B cell (primary cell): Measurements from ENCODE around the gene TFDP1. TPM values are rescaled to one million over a fixed set of nuclear protein-coding genes. Genes with fewer than 3 reads are reported as not detected.

Source experiments
- ATAC-seq: fragments of 200-7000 bp; cut with Tn5 transposase; one replicate; pipeline ENCODE4 v1.10.0; 2021; ENCODE audit warnings: low read depth, mild to moderate bottlenecking, moderate number of reproducible peaks, moderate library complexity
- CTCF ChIA-PET: fragments of 350-600 bp; sonication (Branson Sonifier 250); formaldehyde crosslinking; loops from one replicate; lab custom pipeline; 2021; ENCODE audit warnings: antibody characterized with exemption, inconsistent platforms; lab: Charles Lee
- POLR2A ChIA-PET: fragments of 350-600 bp; sonication (Branson Sonifier 250); formaldehyde crosslinking; loops from one replicate; lab custom pipeline; 2021; ENCODE audit warnings: antibody characterized with exemption; lab: Charles Lee
- DNase-seq: peaks from one replicate; pipeline ENCODE4 v3.0.0; 2013
- H2AFZ ChIP-seq: 2 replicates; pipeline ENCODE4 v1.6.1; 2012; ENCODE audit warnings: mild to moderate bottlenecking, low read depth, low read length; ENCODE audit not compliant: insufficient read depth, poor library complexity, severe bottlenecking
- H3K27ac ChIP-seq, 2 donors: 1 replicate in 1 of 2; 2 replicates in 1 of 2; pipeline ENCODE4 v1.5.1; 2012 to 2013; ENCODE audit warnings: low read length in 2 of 2, mild to moderate bottlenecking in 2 of 2, moderate library complexity in 1 of 2
- H3K27me3 ChIP-seq, 4 experiments: fragments of 200-600 bp in 1 of 4; sonication (generic) in 1 of 4; replicated peaks in 1 of 4; 1 replicate in 2 of 4; 2 replicates in 2 of 4; pipeline versions ENCODE4 v1.6.1 to v1.7.0; 2013 to 2016; ENCODE audit warnings: low read length in 3 of 4, mild to moderate bottlenecking in 2 of 4, mixed read lengths in 1 of 4, moderate library complexity in 1 of 4; ENCODE audit not compliant: insufficient read depth in 4 of 4, control insufficient read depth in 3 of 4; ENCODE audit errors: control extremely low read depth in 1 of 4
- H3K36me3 ChIP-seq, 2 experiments: replicated peaks in 1 of 2; 1 replicate in 1 of 2; 2 replicates in 1 of 2; pipeline versions ENCODE4 v1.6.1 to v1.7.1; 2013; ENCODE audit warnings: low read length in 1 of 2; ENCODE audit not compliant: insufficient read depth in 2 of 2, control insufficient read depth in 1 of 2; ENCODE audit errors: control extremely low read depth in 1 of 2, extremely low read depth in 1 of 2
- H3K4me1 ChIP-seq, 2 donors: fragments of 200-600 bp in 1 of 2; sonication (generic) in 1 of 2; 1 replicate in 1 of 2; 2 replicates in 1 of 2; pipeline versions ENCODE4 v1.5.1 to v1.6.1; 2013 to 2017; ENCODE audit warnings: low read length in 2 of 2; ENCODE audit not compliant: control insufficient read depth in 2 of 2, insufficient read depth in 2 of 2
- H3K4me2 ChIP-seq: replicated peaks from 2 replicates; pipeline ENCODE3; 2012; ENCODE audit warnings: mild to moderate bottlenecking, low read depth, low read length; ENCODE audit not compliant: poor library complexity, severe bottlenecking
- H3K4me3 ChIP-seq, 5 experiments: fragments of 200-600 bp in 1 of 5; sonication (generic) in 1 of 5; 1 replicate in 3 of 5; 2 replicates in 2 of 5; pipeline versions ENCODE4 v1.5.1 to v1.7.0; 2011 to 2016; ENCODE audit warnings: low read length in 4 of 5, mild to moderate bottlenecking in 4 of 5, low read depth in 2 of 5, control low read depth in 1 of 5, moderate library complexity in 1 of 5; ENCODE audit not compliant: insufficient read depth in 1 of 5; ENCODE audit errors: control extremely low read depth in 1 of 5, extremely low read depth in 1 of 5
- H3K79me2 ChIP-seq: fragments of 200-600 bp; sonication (generic); one replicate; pipeline ENCODE4 v1.6.0; 2016; ENCODE audit warnings: low read length; ENCODE audit not compliant: control insufficient read depth, insufficient read depth
- H3K9ac ChIP-seq: fragments of 200-600 bp; sonication (generic); 2 replicates; pipeline ENCODE4 v1.6.1; 2017; ENCODE audit warnings: mild to moderate bottlenecking, low read length, moderate library complexity
- H3K9me3 ChIP-seq, 3 donors: one replicate each; pipeline versions ENCODE4 v1.6.1 to v1.7.1; 2013; ENCODE audit warnings: low read length in 2 of 3; ENCODE audit not compliant: control insufficient read depth in 2 of 3, insufficient read depth in 1 of 3; ENCODE audit errors: control extremely low read depth in 1 of 3
- H4K20me1 ChIP-seq: 2 replicates; pipeline ENCODE4 v1.6.0; 2012; ENCODE audit warnings: mild to moderate bottlenecking, low read length; ENCODE audit not compliant: insufficient read depth, control insufficient read depth, poor library complexity, severe bottlenecking
- H3K27ac Mint-ChIP-seq: one replicate; pipeline ENCODE4 v1.8.0; 2021; ENCODE audit warnings: mixed read lengths
- H3K27me3 Mint-ChIP-seq: one replicate; pipeline ENCODE4 v1.8.0; 2021; ENCODE audit warnings: mixed read lengths
- H3K4me1 Mint-ChIP-seq: one replicate; pipeline ENCODE4 v1.8.0; 2021; ENCODE audit warnings: mixed read lengths
- H3K4me3 Mint-ChIP-seq: one replicate; pipeline ENCODE4 v1.8.0; 2021; ENCODE audit warnings: mixed read lengths
- H3K9me3 Mint-ChIP-seq: one replicate; pipeline ENCODE4 v1.8.0; 2022; ENCODE audit warnings: mixed read lengths; ENCODE audit not compliant: insufficient read depth
- EZH2 ChIP-seq: IDR thresholded peaks from 2 replicates; pipeline ENCODE4 v1.6.1; 2012; ENCODE audit warnings: borderline replicate concordance, low read depth, mild to moderate bottlenecking, moderate library complexity, low read length; ENCODE audit not compliant: insufficient read depth, poor library complexity, severe bottlenecking
- WGBS: methylation state at CpG from one replicate; pipeline ENCODE4 v1.1.5; 2013; ENCODE audit warnings: missing lambda C conversion rate; ENCODE audit not compliant: insufficient coverage; 5-methylcytosine and 5-hydroxymethylcytosine counted together
- intact Hi-C: fragments of 100-400 bp; cut with micrococcal nuclease; formaldehyde crosslinking; loops from one replicate; pipeline ENCODE4 v1.10.0; 2022
- polyA plus RNA-seq: library from polyadenylated mRNA; depleted of rRNA; stranded (reverse); fragments of >200 nt; gene quantifications from 2 replicates; pipeline ENCODE4 v1.2.3, GENCODE V29; 2012
- total RNA-seq, 2 donors: library from RNA; stranded (reverse); fragments of 120-200 nt in 1 of 2; gene quantifications; 1 replicate in 1 of 2; 2 replicates in 1 of 2; pipeline versions ENCODE4 v1.2.3 to v1.2.4, GENCODE V29; 2013 to 2022
- TF ChIP-seq, protein P1 (sequence below): fragments of 200-600 bp; IDR thresholded peaks from one replicate; pipeline ENCODE4 v1.8.0; 2022; ENCODE audit warnings: antibody characterized with exemption, mild to moderate bottlenecking

TFDP1 gene
- total and polyA plus RNA-seq, 2 donors (not counting 1 experiment from before 2014, with no cell fraction given): 19.1 to 31.1 TPM

DNA sequence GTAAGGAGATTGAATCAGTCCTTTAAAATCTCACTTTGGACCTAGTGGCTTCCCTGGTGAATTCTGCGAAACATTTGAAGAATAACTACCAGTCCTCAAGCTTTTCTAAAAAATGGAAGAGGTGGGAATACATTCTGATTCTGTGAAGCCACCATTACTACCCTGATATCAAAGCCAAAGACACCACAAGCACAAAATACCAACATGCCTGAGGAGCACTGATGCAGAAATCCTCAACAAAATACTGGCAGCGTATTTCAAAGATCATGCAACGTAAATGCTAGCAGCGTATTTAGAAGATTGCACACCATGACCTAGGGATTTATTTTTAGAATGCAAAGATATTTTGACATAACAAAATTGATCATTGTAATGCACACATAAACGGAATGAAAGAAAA lies 59.0 kb downstream of the TFDP1 start:
- H2AFZ ChIP-seq: peak overlapping the region; percentile 54
- no CpG with 5 or more reads among the region's 5 CpGs for WGBS
- intact Hi-C loops: no loop called here
- no peak for TF ChIP-seq EZH2
- TF ChIP-seq, protein P1, sequence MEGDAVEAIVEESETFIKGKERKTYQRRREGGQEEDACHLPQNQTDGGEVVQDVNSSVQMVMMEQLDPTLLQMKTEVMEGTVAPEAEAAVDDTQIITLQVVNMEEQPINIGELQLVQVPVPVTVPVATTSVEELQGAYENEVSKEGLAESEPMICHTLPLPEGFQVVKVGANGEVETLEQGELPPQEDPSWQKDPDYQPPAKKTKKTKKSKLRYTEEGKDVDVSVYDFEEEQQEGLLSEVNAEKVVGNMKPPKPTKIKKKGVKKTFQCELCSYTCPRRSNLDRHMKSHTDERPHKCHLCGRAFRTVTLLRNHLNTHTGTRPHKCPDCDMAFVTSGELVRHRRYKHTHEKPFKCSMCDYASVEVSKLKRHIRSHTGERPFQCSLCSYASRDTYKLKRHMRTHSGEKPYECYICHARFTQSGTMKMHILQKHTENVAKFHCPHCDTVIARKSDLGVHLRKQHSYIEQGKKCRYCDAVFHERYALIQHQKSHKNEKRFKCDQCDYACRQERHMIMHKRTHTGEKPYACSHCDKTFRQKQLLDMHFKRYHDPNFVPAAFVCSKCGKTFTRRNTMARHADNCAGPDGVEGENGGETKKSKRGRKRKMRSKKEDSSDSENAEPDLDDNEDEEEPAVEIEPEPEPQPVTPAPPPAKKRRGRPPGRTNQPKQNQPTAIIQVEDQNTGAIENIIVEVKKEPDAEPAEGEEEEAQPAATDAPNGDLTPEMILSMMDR: no peak
- no peaks in the 10 kb centered on the region for H3K79me2 ChIP-seq
- DNase-seq (peak; percentile 28), ATAC-seq (peak; percentile 47)
- peak overlapping the region; percentile 19 for H3K9ac ChIP-seq
- Mint-ChIP-seq H3K4me3 (peak overlapping the region; percentile 67), H3K27me3 (no peaks in the 10 kb centered on the region), H3K9me3 (no peaks in the 10 kb centered on the region), H3K4me1 (peaks cover 33% of the 10 kb centered on the region), H3K27ac (peak overlapping the region; percentile 22)
- H3K27ac ChIP-seq: peak overlapping the region in 1 of 2 donors; percentile 54
- no peaks in the 10 kb centered on the region for H4K20me1 ChIP-seq
- POLR2A ChIA-PET: no interaction called here
- H3K4me3 ChIP-seq: peak overlapping the region in 1 of 5 experiments; percentile 29
- peak overlapping the region; percentile 61 for H3K4me2 ChIP-seq
- peaks cover 9 to 16% of the 10 kb centered on the region in 2 donors for H3K4me1 ChIP-seq
- CTCF ChIA-PET: no interaction called here
- no peaks in the 10 kb centered on the region for H3K27me3 ChIP-seq
- peaks cover 0 to 3% (median 1%) of the 10 kb centered on the region in 3 donors for H3K9me3 ChIP-seq
- H3K36me3 ChIP-seq: peaks cover 0 to 15% of the 10 kb centered on the region in 2 experiments

DNA sequence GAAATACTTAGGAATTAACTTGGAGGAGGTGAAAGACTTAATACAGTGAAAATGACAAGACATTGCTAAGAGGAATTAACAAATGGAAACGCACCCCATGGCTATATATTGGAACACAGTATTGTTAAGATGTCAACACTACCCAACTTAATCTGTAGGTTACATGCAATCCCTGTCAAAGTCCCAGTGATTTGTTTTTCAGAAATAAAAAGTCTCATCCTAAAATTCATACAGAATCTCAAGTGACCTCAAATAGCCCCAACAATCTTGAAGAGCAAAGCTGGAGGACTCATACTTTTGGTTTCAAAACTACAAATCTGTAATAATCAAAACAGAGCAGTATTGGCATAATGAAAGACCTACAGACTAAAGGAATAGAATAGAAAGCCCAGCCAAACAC lies 60.2 kb downstream of the TFDP1 start:
- Mint-ChIP-seq H3K4me3 (no peak overlapping the region), H3K27ac (no peak overlapping the region), H3K27me3 (no peaks in the 10 kb centered on the region), H3K9me3 (no peaks in the 10 kb centered on the region), H3K4me1 (peaks cover 33% of the 10 kb centered on the region)
- no peaks in the 10 kb centered on the region for H3K79me2 ChIP-seq
- peaks cover 0 to 3% of the 10 kb centered on the region in 2 experiments for H3K36me3 ChIP-seq
- no peaks in the 10 kb centered on the region for H3K27me3 ChIP-seq
- DNase-seq: no peak
- H4K20me1 ChIP-seq: no peaks in the 10 kb centered on the region
- CTCF ChIA-PET: no interaction called here
- intact Hi-C loops: no loop called here
- no peak overlapping the region for H3K4me3 ChIP-seq
- POLR2A ChIA-PET: no interaction called here
- peaks cover 9 to 16% of the 10 kb centered on the region in 2 donors for H3K4me1 ChIP-seq
- peaks cover 0 to 3% (median 1%) of the 10 kb centered on the region in 3 donors for H3K9me3 ChIP-seq
- no CpG with 5 or more reads among the region's 1 CpG for WGBS
- H3K27ac ChIP-seq: no peak overlapping the region
- H2AFZ ChIP-seq: no peak overlapping the region
- no peak overlapping the region for H3K4me2 ChIP-seq
- ATAC-seq: no peak
- H3K9ac ChIP-seq: no peak overlapping the region
- no peak for TF ChIP-seq EZH2
- TF ChIP-seq, protein P1: no peak
